GM21717 (cell line): ENCODE data around the gene RNF128.

ENCODE experiments used
- ATAC-seq: cut with Tn5 transposase; IDR thresholded peaks from one replicate; pipeline ENCODE4 v1.9.1; 2021; ENCODE audit warnings: mild to moderate bottlenecking, moderate library complexity; ENCODE audit not compliant: unreplicated experiment

The RNF128 gene, protein sequence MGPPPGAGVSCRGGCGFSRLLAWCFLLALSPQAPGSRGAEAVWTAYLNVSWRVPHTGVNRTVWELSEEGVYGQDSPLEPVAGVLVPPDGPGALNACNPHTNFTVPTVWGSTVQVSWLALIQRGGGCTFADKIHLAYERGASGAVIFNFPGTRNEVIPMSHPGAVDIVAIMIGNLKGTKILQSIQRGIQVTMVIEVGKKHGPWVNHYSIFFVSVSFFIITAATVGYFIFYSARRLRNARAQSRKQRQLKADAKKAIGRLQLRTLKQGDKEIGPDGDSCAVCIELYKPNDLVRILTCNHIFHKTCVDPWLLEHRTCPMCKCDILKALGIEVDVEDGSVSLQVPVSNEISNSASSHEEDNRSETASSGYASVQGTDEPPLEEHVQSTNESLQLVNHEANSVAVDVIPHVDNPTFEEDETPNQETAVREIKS

DNA sequence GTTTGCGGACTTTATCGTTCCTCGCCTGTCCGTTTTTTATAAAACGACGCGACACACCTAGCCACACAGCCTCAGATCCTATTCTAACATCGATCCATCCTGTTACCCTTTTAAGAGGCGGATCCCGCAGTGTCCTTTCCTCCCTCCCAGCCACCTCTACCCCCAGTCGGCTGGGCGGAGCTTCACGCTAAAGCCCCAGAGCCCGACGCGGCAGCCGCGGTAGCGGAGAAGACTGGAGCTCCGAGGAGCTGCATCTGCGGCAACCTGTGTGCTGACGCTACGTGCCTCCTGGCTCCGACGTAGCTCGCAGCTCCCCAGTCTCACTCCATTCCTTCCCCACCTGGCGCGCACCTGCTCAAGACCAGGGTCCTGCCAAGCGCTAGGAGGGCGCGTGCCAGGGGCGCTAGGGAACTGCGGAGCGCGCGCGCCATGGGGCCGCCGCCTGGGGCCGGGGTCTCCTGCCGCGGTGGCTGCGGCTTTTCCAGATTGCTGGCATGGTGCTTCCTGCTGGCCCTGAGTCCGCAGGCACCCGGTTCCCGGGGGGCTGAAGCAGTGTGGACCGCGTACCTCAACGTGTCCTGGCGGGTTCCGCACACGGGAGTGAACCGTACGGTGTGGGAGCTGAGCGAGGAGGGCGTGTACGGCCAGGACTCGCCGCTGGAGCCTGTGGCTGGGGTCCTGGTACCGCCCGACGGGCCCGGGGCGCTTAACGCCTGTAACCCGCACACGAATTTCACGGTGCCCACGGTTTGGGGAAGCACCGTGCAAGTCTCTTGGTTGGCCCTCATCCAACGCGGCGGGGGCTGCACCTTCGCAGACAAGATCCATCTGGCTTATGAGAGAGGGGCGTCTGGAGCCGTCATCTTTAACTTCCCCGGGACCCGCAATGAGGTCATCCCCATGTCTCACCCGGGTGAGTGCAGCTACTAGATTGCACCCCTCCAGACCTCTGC, at the start of gene RNF128:
RNF128 (plus strand) TSS at position 217 of the 953 bp plus-strand sequence; CDS start at position 430, 213 bp downstream.
- ATAC-seq: no peak

- ATAC-seq: no peak
Measured at GRCh38 chrX:106680716-106681115, 45.8 kb upstream of the RNF128 start.

DNA sequence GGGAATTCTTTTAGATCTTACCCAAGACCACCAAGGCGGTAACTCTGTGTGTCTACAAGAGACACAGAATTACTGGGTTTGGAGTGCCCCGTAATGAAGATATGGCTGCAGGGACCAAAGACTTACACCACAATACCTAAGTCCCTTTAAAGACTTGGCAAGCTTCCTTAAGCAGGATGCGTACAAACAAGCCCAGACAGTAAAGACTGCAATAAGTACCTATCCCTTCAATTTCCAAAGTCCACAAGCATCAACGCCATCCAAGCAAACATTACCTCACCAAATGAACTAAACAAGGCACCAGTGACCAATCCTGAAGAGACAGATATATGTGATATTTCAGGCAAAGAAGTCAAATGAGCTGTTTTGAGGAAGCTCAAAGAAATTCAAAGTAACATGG, 42.3 kb upstream of the RNF128 start:
- ATAC-seq: no peak

GRCh38 chrX:106692425-106693065, 34.0 kb upstream of the RNF128 start:
- ATAC-seq: no peak

- ATAC-seq: no peak
Measured at GRCh38 chrX:106696502-106696901, 30.0 kb upstream of the RNF128 start.

GRCh38 chrX:106698693-106699092, 27.8 kb upstream of the RNF128 start:
- no peak for ATAC-seq

DNA sequence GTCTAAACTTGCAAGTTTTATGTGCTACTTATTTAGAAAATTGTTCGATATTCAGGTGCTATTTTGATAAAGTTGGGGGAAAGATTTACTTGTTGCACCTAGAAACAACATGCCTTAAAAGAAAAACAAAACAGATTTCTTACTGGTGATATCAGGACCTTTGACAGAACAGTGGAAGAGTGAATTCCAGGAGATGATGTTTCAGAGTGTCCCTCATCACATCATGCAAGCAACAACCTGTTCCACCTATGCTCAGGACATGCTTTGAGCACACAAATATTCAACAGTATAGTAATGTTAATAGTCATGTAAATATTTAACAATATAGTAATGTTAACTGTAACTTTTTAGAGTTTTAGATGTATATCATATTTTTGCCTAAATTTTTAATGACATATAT, 23.9 kb upstream of the RNF128 start:
- no peak for ATAC-seq

- no peak for ATAC-seq
Measured at GRCh38 chrX:106706466-106706865, 20.0 kb upstream of the RNF128 start.

DNA sequence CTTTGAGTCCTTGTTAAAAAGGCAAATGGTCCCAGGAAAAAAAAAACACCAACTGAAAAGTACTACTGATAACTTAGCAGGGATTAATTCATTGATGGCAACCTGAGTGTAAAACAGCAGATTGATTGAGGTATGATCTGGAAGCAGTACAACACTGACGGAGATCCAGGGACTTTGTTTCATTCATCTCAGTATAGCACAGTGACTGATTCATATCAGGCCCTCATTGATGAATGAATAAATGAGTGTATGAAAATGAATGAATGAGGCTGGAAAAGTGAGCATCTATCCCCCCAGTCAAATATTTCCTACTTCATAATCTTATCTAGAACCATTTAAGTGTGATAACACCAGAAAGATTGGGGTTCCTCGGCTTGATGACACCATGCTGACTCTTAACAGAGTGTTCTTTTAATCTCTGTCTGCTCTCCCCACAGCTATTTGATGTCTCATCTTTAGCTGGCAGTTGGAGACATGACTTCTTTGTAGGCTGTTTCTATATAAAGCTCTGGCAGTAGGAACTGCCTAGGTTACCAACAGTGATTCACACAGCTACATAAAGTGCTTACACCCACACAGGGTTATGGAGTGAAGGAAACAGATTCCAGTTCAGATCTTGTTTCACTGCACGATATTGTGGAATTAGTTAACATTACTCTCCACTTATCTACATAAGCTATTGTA, 18.6 kb upstream of the RNF128 start:
- ATAC-seq: no peak

DNA sequence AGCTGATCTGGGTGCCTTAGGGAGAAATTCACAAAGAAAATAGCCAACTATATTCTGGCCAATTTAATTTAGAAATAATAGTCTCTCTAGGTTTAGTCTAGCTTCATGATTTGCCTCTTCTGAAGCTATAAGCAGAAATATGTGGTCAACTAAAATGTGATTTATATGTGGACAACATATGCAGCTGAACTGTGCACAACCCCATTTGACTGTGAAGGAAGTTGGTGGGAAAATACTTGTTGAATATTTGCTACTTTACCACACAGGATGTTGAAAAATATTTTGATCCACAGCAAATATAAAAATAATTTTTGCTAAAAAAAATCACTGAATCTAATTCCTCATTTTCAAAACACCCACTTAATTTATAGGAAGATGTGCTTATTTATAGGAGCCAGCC, 15.7 kb upstream of the RNF128 start:
- ATAC-seq: no peak

GRCh38 chrX:106711375-106711774, 15.1 kb upstream of the RNF128 start:
- no peak for ATAC-seq

DNA sequence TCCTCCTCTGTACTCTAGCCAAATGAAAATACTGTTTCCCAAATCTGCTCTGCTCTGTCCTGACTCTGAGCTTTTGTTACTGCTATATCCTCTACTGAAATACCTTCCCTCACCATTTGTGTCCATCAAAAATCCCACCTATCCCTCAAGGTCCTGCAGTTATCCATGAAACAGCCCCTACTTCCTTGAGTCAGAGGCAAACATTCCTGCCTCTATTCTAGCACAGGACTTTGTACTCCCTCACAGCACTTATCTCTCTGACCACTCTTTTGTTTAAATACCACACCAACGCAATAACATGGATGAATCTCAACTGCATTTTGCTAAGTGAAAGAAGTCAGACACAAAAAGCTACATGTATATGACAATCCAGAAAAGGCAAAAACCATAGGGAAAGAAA, 10.5 kb upstream of the RNF128 start:
- ATAC-seq: no peak

DNA sequence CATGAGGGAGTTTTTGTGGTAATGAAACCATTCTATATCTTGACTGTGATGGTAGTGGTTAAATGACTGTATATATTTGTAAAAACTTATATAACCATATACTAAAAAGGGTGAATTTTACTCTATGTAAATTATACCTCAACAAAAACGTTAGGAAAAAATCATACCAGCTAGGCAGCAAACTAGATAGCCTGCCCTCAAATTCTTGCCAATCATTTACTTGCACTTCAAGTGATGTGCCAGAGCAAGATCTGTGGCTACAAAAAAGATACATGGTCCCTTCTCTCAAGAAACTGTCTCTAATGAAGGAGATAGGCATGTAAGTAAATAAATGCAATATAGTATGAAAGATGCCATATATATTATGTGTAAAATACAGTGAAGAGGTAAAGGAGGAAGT, 10.0 kb upstream of the RNF128 start:
- no peak for ATAC-seq

GRCh38 chrX:106718709-106719108, 7.8 kb upstream of the RNF128 start:
- no peak for ATAC-seq

- no peak for ATAC-seq
Measured at GRCh38 chrX:106725931-106726330, 570 bp upstream of the RNF128 start.

DNA sequence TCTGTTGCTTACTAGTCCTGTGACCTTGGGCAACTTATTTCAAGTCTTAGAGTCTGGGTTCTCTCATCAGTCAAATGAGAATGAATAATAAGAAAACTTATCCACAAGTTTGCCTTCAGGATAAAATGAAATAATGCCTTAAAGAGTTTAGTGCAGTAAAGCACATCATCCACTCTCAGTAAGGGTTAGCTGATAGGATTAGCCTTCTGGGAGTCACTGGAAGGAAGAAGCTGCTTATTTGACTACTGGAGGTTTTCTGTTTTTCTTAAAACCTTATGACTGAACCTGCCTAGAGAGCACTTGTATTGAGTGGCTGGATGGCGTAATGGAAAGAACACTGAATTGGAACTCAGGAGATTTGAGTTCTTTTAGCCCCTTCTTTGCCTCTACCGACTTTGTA, 1.8 kb downstream of the RNF128 start:
- no peak for ATAC-seq

DNA sequence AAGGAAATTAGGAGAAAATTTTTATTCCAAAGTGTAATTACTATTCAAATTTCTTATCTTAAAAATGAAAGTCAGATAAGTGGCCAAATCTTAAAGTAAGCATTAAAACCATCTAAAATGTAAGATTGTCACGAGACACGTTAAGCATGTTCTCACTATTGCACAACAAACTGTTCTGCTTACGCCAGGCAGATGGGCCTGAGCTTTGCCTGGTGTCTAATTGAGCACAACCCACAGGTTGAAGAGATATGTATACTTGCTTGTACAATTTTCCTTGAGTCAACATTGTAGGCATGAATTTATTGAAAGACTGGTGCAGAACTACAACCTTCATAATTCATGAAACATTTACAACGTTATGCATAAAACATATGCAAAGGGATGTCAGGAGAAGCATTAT, 3.9 kb downstream of the RNF128 start:
- ATAC-seq: no peak

- ATAC-seq: no peak
Measured at GRCh38 chrX:106731590-106731989, 5.1 kb downstream of the RNF128 start.

DNA sequence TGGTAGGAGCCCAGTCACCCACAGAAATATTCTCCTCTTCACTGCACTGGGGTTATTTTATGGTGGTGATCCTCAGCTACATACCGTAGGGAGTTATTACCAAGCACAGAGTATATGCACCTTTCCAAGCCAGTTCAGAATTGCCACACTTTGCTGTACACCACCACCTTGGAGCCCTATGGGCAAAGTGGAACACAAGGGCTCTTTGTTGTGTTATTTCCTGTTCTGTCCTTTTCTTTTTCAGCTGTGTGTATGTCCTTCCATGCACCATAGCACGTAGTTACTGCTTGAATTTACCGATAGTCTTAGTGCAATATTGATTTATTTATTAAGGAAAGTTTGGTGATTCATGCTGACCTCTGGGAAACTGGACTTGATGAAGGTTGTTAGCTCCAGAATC, 8.3 kb downstream of the RNF128 start:
- ATAC-seq: no peak

DNA sequence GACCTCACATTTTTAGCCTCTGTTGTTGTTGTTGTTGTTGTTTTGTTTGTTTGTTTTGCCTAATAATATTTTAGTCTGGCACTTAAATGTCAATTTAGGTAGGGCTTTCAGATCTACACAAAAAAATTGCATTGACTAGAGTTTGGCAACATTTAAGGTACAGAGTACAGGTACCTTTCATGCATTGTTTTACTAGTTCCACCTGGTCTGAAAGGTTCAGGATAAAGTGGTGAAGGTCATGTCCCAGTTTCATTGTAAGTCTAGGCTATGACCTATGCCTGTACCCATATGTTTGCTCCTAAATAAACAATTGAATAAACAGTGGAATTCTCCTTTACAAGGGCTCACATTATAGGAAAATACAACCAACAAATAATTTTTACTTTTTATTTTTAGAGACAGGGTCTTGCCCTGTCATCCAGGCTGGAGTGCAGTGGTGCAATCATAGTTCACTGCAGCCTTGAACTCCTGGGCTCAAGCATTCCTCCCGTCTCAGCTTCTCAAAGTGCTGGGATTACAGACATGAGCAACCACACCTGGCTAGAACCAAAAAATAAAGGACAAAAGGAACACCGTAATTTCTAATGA, 13.8 kb downstream of the RNF128 start:
- ATAC-seq: no peak
